Neural crest cell (in vitro differentiated cells): ENCODE data around the gene HNRNPA1L2. TPM values are rescaled to one million over a fixed set of nuclear protein-coding genes. Genes with fewer than 3 reads are reported as not detected.
A peak's percentile ranks its signal among the peaks of the same experiment; 100 is the strongest.

Source experiments
- DNase-seq: peaks from one replicate; pipeline ENCODE4 v3.0.0; 2021; ENCODE audit warnings: low read depth, mixed read lengths, low spot score
- H3K27ac Mint-ChIP-seq: one replicate; pipeline ENCODE4 v1.8.0; 2021; ENCODE audit warnings: mild to moderate bottlenecking, mixed read lengths; ENCODE audit not compliant: unreplicated experiment
- H3K27me3 Mint-ChIP-seq: 2 replicates; pipeline ENCODE4 v1.8.0; 2021; ENCODE audit warnings: low read depth, mild to moderate bottlenecking, mixed read lengths
- H3K36me3 Mint-ChIP-seq: 2 replicates; pipeline ENCODE4 v1.8.0; 2021; ENCODE audit warnings: low read depth, mild to moderate bottlenecking, mixed read lengths
- H3K4me1 Mint-ChIP-seq: 2 replicates; pipeline ENCODE4 v1.8.0; 2021; ENCODE audit warnings: mixed read lengths
- H3K4me3 Mint-ChIP-seq: one replicate; pipeline ENCODE4 v1.8.0; 2021; ENCODE audit warnings: mild to moderate bottlenecking, mixed read lengths
- H3K9me3 Mint-ChIP-seq: 2 replicates; pipeline ENCODE4 v1.8.0; 2021; ENCODE audit warnings: mixed read lengths
- total RNA-seq: library from RNA; stranded (reverse); gene quantifications from 2 replicates; pipeline ENCODE4 v1.2.1, GENCODE V29; 2021
- TF ChIP-seq, protein P1 (sequence below): fragments of 200-600 bp; sonication (generic); conservative IDR thresholded peaks from 2 replicates; pipeline ENCODE4 v1.5.0; 2021; ENCODE audit warnings: antibody characterized with exemption, mild to moderate bottlenecking

Gene HNRNPA1L2
- total RNA-seq, 1 donor from 2014 or later, result 13.8 TPM

DNA sequence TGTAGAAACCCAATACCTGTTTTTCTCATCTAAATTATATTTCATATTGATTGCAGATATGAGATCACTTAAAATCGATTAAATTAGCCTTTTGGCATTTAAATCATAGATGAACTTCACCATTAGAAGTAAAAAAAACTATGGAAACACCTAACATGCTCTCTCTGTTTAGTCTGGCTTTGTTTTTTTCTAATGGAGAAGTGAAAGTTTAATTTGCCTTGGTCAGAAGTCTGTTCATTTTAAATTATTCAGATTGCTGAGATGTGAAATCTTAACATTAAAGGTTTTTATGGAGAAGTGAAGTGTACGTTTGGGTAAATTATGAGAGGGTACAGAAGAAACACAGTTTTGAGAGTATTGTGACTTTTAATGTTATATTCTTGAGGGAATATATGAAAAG is 17.1 kb downstream of the HNRNPA1L2 start:
- peaks cover 8% of the 10 kb centered on the region for H3K36me3 Mint-ChIP-seq
- TF ChIP-seq, protein P1, sequence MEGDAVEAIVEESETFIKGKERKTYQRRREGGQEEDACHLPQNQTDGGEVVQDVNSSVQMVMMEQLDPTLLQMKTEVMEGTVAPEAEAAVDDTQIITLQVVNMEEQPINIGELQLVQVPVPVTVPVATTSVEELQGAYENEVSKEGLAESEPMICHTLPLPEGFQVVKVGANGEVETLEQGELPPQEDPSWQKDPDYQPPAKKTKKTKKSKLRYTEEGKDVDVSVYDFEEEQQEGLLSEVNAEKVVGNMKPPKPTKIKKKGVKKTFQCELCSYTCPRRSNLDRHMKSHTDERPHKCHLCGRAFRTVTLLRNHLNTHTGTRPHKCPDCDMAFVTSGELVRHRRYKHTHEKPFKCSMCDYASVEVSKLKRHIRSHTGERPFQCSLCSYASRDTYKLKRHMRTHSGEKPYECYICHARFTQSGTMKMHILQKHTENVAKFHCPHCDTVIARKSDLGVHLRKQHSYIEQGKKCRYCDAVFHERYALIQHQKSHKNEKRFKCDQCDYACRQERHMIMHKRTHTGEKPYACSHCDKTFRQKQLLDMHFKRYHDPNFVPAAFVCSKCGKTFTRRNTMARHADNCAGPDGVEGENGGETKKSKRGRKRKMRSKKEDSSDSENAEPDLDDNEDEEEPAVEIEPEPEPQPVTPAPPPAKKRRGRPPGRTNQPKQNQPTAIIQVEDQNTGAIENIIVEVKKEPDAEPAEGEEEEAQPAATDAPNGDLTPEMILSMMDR, result no peak

DNA sequence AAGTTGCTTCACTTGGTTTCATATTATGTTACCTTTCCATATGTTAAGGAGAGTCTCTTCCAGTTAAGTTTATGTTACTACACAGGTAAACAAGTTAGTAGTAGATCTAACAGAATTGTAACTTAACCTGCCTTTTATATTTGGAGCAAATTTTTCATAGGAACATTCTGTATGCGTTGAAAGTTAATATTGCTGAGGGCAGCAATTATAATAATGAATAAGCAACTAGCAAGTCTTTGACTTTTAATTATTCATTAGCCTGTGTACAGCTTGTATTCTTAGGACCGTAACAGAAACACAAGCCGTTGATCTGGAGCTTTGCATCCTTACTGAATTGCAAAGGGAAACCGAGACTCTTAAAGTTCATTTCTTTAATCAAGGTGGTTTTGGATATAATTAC is 22.0 kb downstream of the HNRNPA1L2 start:
- Mint-ChIP-seq H3K27ac (no peak overlapping the region), H3K9me3 (no peaks in the 10 kb centered on the region), H3K4me3 (no peak overlapping the region), H3K36me3 (peaks cover 21% of the 10 kb centered on the region), H3K27me3 (no peaks in the 10 kb centered on the region), H3K4me1 (no peaks in the 10 kb centered on the region)
- no peak for DNase-seq
- TF ChIP-seq, protein P1, result no peak

More for the DNA sequence above, 17.1 kb downstream of the HNRNPA1L2 start:
- no peak for DNase-seq
- peak overlapping the region; percentile 8 for H3K27ac Mint-ChIP-seq
- no peaks in the 10 kb centered on the region for H3K9me3 Mint-ChIP-seq
- no peaks in the 10 kb centered on the region for H3K4me1 Mint-ChIP-seq
- no peak overlapping the region for H3K4me3 Mint-ChIP-seq
- H3K27me3 Mint-ChIP-seq, result no peaks in the 10 kb centered on the region

DNA sequence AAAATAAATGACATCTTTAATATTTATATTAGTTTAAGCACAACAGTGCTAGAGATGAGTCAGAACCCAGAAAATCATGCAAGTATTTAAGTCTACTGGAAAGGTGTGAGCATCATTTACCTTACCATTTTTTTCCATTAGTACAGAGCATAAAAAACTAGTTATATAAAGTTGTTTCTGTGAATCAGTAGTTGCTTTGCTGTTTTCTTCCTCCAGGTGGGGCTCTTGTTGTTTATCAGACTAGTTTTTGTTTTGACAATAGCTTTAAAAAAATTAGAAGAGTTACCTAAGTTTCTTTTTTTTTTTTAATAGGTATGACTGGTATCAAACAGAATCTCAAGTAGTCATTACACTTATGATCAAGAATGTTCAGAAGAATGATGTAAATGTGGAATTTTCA is 23.1 kb downstream of the HNRNPA1L2 start:
- Mint-ChIP-seq H3K27ac (no peak overlapping the region), H3K9me3 (no peaks in the 10 kb centered on the region), H3K4me3 (no peak overlapping the region), H3K4me1 (no peaks in the 10 kb centered on the region), H3K27me3 (no peaks in the 10 kb centered on the region), H3K36me3 (peaks cover 18% of the 10 kb centered on the region)
- DNase-seq, result no peak
- TF ChIP-seq, protein P1, result peak; percentile 68

DNA sequence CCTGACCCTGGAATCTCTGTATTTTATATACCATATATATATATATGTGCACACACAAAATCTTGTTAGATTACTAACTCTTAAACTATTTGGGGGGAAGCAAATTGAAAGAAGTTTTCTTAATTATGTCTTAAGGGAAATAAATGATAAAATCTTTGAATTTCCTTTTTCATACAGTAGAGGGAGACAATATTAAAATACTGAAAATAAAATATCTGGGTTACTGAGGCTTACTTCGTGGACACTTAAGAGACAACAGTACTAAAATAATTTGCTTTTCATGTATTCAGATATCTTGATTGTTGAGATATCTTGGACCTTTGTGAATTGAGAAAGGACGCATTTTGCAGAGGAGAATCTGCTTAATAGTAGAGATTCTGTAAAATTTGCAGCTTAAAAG is 27.4 kb downstream of the HNRNPA1L2 start:
- Mint-ChIP-seq H3K36me3 (peaks cover 10% of the 10 kb centered on the region), H3K27ac (no peak overlapping the region), H3K4me3 (no peak overlapping the region), H3K27me3 (no peaks in the 10 kb centered on the region), H3K9me3 (no peaks in the 10 kb centered on the region), H3K4me1 (no peaks in the 10 kb centered on the region)
- DNase-seq, result no peak
- TF ChIP-seq, protein P1, result no peak

DNA sequence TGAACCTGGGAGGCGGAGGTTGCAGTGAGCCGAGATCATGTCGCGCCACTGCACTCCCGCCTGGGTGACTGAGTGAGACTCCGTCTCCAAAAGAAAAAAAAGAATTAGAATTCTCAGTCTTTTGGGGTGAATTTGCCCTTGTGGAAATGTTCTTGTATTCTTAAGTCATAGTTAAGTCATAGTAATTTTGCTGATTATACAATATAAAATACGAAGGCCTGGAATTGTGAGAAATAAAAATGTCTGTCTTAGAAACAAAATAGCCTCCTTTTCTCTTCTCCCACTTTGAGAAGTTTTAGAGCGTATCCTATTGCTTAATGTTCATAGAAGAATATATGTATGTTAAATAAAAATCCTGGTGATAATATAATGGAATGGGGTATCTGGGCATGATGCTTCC is 28.5 kb downstream of the HNRNPA1L2 start:
- Mint-ChIP-seq H3K27ac (no peak overlapping the region), H3K36me3 (peaks cover 10% of the 10 kb centered on the region), H3K9me3 (no peaks in the 10 kb centered on the region), H3K4me1 (no peaks in the 10 kb centered on the region), H3K4me3 (no peak overlapping the region), H3K27me3 (no peaks in the 10 kb centered on the region)
- DNase-seq, result no peak
- TF ChIP-seq, protein P1, result no peak

DNA sequence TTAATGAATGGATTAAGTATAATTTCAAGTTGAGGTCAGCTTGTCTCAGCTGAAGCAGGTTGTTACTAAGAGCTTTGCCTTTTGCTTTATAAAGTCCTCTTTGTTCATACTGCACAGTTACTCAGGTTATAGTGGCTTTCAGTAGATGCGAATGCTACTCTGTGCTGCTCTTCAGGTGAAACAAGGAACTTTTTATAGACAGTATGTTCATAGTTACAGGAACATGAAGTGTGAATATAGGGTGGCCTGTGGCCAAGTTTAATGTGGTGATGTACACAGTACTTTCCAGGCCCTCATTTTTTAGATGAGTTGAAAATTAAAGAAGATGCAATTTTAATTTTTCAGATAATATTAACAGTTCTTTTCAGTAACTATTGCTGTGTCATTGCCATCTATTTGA is 31.2 kb downstream of the HNRNPA1L2 start:
- Mint-ChIP-seq H3K4me3 (no peak overlapping the region), H3K9me3 (no peaks in the 10 kb centered on the region), H3K27me3 (no peaks in the 10 kb centered on the region), H3K36me3 (no peaks in the 10 kb centered on the region), H3K27ac (no peak overlapping the region), H3K4me1 (no peaks in the 10 kb centered on the region)
- DNase-seq, result no peak
- TF ChIP-seq, protein P1, result no peak
